Activated CD8-positive, alpha-beta memory T cell treated with anti-CD3 and anti-CD28 coated beads for 4 hours (primary cell): ENCODE measurements around the gene GJA4.

Experiments used
- DNase-seq, 2 donors: peaks; one replicate each; pipeline ENCODE4 v3.0.0-alpha.2; 2020; ENCODE audit warnings: low read depth in 2 of 2

The GJA4 gene

DNA sequence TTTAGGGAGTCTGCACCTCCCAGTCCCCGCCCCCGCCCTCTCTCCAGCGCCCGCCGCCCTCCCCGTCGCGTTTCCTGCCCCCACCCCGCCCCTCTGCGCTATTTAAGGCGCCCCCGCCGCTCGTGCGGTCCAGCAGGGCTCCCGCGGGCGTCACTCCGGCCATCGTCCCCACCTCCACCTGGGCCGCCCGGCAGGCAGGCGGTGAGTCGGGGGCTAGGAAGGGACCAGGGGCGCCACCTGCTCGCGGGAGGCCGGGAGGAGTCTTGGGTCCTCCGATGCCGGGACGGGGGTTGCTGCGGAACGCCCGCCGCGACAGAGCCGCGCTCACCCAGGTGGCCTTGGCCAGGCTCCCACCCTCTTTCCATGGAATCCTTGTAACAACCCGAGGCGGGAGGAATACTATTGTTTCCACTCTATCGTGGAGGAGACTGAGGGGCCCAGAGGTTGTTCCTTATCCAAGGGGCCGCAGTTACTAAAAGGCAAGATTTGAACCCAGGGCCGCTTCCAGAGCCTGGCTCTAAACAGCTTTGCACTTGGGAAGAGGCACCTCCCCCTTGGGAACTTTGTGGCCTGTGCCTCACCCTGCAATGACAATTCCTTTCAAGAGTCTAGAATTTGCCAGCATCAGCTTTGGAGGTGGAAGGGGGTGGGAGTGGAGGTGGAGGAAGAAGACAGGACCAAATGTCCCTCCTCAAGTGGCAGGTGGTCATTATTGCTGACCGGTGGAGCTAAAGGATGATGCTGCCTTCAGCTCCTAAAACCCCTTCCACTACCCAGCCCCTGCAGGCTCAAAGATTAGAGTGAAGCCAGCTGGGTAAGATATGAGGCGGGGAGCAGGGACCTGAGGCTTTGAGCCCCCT lies at the start of gene GJA4:
GJA4 (plus strand) TSS at position 132 of the 860 bp plus-strand sequence. CDS start 1,215 bp downstream, outside the sequence.
- no peak for DNase-seq

DNA sequence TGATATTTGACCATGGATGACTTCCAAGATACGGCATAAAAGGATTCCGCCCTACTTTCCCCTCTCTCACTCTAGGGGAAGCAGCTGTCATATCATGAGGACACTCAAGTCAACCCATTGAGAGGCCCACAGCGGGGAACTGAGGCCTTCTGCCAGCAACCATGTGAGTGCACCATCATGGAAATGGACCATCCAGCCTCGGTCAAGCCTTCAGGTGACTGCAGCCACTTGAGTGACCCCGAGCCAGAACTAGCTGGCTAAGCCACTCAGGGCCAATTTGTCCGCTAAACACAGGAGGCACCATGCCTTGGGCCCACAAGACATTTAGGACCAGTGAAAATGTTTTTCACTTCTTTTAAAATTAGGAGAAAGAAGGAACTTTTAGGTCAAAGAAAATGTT lies 49.0 kb upstream of the GJA4 start:
- DNase-seq = no peak

DNA sequence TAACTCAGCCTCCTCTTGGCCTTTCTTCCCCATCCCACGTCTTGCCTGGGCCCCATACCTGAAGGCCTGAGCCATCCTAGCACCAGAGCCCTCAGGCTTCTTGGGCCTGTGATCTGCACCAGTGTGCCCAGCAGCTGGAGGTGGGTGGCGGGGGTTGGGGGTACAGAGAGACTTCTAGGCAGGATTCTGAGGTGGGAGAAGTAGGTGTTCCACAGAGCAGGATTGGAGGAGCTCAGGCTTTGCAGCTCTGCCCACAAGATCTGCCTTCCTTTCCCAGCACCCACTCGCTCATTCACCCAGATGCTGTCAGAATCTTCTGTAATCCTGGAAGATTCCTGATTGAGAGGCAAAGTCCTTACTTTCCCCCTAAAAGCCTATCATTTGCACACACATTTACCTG lies 47.9 kb upstream of the GJA4 start:
- DNase-seq = no peak

DNA sequence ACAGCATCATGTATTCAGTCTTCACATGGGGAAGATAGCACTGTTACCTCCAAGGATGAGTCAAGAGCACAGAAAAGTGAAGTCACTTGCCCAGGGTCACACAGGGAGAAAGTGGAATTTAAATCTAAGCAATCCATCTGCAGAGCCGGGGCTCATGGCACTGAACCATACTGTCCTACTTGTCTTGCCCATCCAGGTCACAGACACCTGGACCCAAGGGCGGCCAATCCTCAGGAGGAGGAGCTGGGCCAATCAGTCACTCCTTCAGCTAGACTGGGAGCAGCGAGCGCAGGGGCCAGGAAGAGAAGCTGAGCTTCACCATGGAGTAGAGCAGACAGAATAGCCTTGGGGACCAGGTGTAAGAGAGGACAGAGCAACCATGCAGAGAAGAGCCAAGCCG lies 47.1 kb upstream of the GJA4 start:
- DNase-seq = no peak

DNA sequence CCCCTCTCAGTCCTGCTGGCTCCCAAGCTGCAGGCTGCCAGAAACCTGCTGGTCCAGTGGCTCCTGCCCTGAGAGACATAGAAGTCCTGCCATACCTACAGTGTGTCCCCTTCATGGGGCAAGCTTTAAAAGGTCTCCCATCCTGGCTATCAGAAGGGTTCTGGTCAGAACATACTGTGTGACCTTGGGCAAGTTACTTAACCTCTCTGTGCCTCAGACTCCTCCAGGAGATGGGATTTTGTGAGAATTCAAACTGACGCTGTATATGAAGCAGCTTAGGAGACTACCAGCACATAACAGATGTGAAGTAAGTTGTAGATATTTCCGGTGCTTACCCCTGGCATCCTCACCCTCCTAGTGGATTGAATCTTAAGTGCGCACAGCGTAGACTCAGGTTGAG lies 46.7 kb upstream of the GJA4 start:
- DNase-seq = no peak

DNA sequence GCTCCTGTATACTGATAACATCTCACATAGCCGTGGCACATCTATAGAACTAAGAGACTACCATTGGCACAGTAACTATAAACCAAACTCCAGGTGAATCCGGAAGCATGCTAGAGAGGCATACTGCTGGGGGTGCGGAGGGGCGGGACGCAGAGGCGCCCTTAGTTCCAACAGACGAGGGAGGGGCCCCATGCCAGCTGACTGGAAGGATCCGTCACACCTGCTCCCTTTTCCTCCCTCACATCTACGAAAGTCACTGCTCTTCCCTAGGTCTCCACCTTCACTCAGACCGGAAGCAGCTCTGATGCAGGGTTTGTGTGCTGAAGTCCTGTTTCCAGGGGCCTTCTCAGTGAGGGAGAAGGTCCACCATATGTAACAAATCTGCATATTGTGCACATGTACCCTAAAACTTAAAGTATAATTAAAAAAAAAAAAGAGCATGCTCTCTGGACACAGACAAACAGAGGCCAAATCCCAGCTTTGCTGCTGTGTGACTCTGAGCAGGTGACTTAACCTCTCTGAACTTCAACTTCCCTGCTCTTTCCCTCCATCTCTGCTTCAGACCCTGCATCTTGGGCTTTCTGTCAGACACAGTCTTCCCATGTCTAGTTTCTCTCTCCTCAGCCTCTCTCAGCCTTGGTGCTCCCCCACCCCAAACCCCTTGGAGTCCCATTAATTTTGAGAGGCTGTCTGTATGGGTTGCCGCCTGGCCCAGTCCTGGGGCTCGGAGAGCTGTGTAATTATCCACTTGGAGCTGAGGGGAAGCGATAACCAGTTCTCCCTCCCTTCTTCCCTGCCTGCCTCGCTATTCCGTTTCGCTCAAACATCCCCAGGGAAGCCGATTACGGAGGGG lies 45.8 kb upstream of the GJA4 start:
- DNase-seq = no peak

DNA sequence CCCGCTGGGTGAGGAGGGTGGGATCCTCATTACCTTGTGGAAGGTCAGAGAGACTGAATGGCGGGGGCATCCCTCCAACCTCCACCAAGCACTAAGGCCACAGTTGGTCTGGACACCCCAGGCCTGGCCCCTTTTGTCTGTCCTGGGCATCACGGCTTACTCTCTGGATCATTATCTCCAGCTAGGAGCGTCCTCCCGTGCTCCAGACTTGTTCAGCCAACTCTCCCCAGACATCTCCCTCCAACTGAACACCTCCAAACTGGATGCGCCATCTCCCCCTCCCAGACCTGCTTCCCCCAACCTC lies 45.2 kb upstream of the GJA4 start:
- no peak for DNase-seq

DNA sequence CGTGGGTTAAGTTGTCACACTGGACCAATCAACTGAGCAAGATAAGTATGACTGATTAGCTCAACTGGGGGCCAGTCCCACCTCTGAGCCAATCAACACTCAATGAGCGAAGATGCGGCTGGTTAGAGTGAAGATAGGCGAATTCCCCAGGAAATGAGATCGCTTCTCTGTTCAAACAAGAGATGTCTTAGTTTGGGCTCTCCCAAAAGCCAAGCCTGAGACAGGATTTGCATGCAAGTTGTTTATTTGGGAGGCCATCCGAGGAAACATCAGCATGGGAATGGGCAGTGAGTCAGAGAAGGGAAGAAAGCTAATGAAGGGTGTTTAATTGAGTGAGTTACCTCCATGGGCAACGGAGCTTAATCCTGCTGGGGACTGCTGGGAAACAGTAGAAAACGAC lies 42.8 kb upstream of the GJA4 start:
- DNase-seq = no peak

DNA sequence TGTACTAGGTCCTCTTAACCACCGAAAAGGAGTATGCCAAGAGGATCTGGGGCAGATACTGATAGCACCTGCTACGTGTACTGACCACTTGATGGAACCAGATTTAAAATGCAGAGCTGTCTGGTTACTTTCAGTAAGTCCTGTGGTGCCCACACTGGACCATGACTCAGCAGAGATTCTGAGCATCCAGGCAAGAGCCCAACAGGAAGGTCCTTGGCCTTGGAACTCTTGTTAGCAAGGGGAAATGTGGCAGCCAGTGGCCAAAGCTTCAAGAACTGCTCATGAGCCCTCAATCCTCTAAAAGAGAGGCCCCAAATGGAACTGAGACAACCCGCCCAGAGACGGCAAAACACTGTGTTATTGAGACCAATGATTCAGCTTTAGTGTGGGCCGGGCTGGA lies 42.2 kb upstream of the GJA4 start:
- no peak for DNase-seq

DNA sequence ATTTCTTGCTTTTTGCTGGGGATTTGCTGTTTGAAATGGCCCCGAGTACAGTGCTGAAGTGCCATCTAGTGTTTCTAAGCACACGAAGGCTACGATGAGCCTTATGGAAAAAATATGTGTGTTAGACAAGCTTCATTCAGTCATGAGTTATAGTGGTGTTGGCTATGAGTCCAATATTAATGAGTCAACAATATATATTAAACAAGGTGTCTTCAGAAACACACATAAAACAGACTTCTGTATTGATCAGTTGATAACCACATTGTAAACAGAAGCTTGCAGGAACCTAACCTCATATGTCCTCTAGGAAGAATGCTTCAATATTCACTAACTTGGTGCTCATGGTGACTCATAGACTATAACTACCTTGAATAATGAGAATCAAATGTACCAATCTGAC lies 39.6 kb upstream of the GJA4 start:
- no peak for DNase-seq

DNA sequence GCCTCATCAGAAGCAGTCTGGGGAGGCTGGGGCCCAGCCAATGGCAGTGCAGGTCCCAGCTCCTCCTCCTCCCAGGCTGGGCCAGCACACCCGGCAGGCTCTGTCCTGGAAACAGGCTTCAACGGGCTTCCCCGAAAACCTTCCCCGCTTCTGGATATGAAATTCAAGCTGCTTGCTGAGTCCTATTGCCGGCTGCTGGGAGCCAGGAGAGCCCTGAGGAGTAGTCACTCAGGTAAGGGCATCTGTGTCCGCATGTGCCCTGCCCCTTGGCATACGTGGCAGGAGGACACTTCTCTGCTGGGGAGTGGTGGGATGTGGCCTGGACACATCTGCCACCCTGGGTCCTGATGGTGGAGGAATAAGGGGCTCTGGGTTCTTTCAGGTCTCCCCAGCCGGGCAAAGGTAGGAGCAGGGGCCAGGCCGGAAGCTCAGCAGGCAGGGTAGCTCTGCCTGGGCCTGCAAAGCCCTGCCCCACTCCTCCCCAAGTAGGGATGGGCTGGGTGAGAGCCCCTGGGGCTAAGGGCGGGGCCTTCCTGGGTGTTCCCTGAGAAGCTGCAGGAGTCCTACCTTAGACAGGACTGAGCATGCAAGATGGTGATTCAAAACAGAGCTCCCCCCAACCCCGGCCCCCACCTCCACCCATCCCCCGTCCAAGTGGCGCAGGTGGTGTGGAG lies 37.7 kb upstream of the GJA4 start, which contains the start of gene GJB5:
GJB5 (plus strand) TSS at position 84 of the 674 bp plus-strand sequence. CDS start 2,284 bp downstream, outside the sequence.
- DNase-seq = no peak

DNA sequence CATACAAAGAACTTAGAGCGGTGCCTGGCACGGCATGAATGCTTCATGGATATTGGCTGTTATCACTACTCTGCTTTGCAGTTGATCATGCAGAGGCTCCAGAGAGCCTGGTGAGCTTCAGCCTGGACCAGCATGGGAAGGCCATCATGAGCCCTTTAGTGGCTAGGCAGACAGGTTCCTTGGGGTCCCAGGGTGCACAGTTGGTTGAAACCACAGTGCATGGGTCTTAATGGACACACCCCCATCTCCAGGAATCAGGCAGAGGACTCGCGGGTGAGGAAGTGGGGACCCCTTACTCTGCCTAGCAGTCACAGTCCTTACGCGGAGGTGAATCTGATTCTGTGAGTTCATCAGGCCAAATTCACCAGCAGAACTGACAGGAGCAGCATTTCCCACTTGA lies 36.8 kb upstream of the GJA4 start:
- no peak for DNase-seq

DNA sequence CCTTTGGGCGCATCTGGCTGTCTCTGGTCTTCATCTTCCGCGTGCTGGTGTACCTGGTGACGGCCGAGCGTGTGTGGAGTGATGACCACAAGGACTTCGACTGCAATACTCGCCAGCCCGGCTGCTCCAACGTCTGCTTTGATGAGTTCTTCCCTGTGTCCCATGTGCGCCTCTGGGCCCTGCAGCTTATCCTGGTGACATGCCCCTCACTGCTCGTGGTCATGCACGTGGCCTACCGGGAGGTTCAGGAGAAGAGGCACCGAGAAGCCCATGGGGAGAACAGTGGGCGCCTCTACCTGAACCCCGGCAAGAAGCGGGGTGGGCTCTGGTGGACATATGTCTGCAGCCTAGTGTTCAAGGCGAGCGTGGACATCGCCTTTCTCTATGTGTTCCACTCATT lies 35.4 kb upstream of the GJA4 start:
- no peak for DNase-seq

DNA sequence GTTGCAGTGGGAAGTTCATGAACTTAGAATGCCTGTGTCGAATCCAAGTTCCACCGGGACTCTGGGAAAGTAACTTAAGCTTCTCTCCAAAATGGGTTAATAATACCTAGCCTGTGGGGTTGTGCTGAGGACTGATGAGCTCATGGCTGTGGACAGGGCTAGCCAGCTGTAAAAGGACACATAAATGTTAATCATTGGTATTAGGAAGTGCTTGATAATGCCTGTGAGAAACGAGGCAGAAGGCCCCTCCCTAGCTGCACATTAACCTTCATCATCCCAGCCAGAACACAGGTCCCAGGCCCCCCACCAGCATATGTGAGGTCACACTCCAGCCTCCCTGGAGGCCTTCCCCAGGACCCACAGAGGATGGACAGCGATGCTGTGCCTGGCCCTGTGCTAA lies 34.0 kb upstream of the GJA4 start:
- DNase-seq = no peak

DNA sequence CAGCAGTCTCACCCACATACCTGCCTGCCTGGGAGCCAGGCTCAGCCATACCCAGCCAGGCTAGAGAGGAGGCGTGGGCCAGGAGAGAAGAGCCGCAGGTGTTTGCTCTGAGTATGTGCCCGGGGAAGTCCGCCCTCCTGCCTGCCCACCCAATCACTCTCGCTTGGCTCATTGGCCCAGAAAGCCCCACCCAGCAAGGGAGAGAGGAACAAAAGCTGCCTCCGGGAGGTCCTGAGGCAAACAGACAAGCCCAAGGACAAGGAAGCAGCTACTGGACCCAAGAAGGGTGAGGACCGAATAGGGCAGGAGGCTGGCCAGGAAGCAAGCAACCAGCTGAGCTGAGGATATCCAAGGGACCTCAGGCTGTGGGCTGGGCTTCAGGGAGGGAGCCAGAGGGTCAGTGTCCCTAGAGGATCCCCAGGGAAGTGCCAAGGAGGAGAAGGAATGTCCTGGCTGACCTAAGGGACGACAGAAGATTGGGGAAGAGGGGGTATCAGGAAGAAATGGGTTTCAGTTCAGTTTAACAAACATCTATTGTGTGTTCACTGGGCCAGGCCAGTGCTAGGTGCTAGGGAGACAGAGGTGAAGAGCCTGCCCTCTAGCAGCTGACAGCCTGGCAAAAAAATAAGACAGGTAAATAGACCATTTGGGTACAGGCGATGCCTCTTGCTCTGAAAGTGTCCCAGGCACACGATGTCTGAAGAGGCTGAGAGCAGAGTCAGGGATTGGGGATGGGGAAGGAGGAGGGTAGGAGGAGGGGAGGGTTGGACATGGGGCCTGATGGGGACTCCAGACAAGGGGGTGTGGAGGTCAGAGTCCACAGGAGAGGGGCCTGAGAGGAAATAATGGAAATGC lies 33.1 kb upstream of the GJA4 start, which contains the start of gene GJB4:
GJB4 (plus strand) TSS at position 238 of the 855 bp plus-strand sequence. CDS start 1,515 bp downstream, outside the sequence.
- DNase-seq = no peak

DNA sequence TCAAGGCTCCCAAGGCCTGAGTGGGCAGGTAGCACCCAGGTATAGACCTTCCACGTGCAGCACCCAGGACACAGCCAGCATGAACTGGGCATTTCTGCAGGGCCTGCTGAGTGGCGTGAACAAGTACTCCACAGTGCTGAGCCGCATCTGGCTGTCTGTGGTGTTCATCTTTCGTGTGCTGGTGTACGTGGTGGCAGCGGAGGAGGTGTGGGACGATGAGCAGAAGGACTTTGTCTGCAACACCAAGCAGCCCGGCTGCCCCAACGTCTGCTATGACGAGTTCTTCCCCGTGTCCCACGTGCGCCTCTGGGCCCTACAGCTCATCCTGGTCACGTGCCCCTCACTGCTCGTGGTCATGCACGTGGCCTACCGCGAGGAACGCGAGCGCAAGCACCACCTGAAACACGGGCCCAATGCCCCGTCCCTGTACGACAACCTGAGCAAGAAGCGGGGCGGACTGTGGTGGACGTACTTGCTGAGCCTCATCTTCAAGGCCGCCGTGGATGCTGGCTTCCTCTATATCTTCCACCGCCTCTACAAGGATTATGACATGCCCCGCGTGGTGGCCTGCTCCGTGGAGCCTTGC lies 31.5 kb upstream of the GJA4 start:
- DNase-seq = no peak

DNA sequence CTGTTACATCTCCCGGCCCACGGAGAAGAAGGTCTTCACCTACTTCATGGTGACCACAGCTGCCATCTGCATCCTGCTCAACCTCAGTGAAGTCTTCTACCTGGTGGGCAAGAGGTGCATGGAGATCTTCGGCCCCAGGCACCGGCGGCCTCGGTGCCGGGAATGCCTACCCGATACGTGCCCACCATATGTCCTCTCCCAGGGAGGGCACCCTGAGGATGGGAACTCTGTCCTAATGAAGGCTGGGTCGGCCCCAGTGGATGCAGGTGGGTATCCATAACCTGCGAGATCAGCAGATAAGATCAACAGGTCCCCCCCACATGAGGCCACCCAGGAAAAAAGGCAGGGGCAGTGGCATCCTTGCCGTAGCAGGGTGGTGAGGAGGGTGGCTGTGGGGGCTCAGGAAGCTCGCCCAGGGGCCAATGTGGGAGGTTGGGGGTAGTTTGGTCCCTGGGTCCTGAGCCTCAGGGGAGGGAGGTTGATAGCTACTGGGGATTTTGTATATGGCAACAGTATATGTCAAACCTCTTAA lies 31.0 kb upstream of the GJA4 start:
- no peak for DNase-seq

DNA sequence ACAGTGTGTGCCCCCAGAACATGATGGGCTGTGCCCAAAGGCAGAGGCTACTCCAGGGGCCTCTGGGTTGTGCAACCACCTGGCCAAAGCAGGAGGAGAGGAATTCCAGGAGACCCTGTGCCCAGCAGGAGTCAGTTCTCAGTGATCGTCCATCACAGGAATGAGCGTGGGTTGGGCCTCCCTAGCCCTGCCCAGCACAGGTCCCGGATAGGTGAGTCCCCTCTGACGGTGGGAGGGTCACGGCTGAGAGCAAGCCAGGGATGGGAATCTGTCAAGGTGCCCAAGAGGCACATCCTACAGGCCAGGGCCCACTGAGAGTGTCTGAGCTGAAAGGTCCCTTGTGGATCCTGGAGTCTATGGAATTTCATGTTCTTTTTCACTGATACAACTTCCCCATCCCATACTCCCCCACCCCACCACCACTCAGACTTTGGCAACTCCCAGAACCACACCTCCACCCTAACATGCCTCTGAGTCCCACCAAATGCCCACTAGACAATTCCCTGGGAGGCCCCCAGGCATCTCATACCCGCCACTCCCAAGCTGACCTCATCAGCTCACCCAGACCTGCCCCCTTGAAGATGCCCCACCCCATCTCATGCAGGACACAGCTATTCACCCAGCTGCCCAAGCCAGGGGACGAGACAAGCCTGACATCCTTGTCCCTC lies 30.2 kb upstream of the GJA4 start:
- no peak for DNase-seq

DNA sequence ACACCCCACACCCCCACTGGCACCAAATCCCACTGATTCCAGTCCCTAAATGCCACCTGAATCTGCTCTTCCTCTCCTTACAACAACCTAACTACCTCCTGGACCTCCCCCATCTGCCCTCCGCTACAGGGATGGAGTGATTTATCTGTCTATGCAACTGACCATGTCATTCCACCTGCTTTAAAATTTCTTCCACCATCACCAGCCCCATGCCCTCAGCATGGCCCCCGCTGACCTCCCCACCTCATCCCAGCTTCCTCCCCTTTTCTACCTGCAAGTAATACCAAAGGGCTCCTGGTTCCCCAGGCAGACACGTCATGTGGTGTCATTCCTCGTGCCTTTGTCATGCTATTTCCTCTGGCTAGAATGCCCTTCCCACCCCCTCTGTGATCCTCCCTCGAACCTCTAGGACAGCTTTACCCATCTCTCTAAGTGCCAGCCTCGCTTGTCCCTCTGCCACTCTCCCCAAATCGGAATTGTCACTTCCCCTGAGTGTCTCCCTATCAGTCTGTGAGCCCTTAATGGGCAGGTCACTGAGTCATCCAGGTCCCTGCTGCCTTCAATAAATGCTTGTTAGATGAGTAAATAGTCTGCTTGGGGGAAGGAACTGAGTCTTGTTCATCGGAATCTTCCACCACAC lies 29.5 kb upstream of the GJA4 start:
- DNase-seq = no peak

DNA sequence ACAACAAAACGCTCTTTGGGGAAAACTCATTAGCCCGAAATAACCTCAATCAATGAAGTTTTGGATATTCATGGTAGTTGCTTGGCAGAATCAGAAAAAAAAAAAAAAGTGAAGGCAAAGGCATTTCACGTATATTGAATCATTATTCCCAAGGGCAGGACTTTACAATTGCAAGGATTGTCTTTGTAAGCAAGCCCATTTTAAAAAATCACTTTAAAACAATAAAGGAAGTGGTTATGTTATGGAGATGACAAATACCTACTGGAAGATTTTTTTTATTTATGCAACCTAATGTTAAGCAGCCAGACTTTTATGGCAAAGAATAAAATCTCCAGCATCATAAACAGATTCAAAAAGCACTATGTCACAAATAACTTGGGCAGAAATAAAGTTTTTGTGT lies 23.9 kb upstream of the GJA4 start:
- DNase-seq = no peak
